IMR-90 (cell line): ENCODE results near the gene HPCAL4. TPM values are rescaled to one million over a fixed set of nuclear protein-coding genes. Genes with fewer than 3 reads are reported as not detected.
A peak's percentile ranks its signal among the peaks of the same experiment; 100 is the strongest.

Experiments used
- ATAC-seq: fragments of 200-7000 bp; cut with Tn5 transposase; 2 replicates; pipeline ENCODE4 v1.9.1; 2020; ENCODE audit warnings: low read depth, mild to moderate bottlenecking, moderate library complexity
- BruUV-seq: library from RNA; stranded (reverse); fragments of 400-500 nt; replicated peaks from 2 replicates; lab custom pipeline; 2021; lab: Mats Ljungman, UMichigan
- CTCF ChIA-PET: fragments of 300-600 bp; formaldehyde crosslinking; extraction: SDS; loops from one replicate; lab custom pipeline; 2021; ENCODE audit warnings: antibody characterized with exemption; lab: Yijun Ruan, JAX
- POLR2A ChIA-PET: fragments of 300-600 bp; sonication (Branson Sonifier 250); formaldehyde crosslinking; loops from one replicate; lab custom pipeline; 2022; ENCODE audit warnings: antibody characterized with exemption; ENCODE audit not compliant: unreplicated experiment; lab: Charles Lee
- DNase-seq: peaks from one replicate; pipeline ENCODE4 v3.0.0; 2013
- H2AFZ ChIP-seq: replicated peaks from 2 replicates; pipeline ENCODE3; 2013; ENCODE audit warnings: low read length, mild to moderate bottlenecking; ENCODE audit not compliant: poor library complexity
- H2AK5ac ChIP-seq: 2 replicates; pipeline ENCODE4 v1.6.1; 2013; ENCODE audit warnings: low read depth, low read length, inconsistent platforms
- H2AK9ac ChIP-seq: replicated peaks from 2 replicates; pipeline ENCODE3; 2013; ENCODE audit warnings: mild to moderate bottlenecking, low read depth, low read length, moderate library complexity; ENCODE audit not compliant: poor library complexity
- H2BK120ac ChIP-seq: 2 replicates; pipeline ENCODE4 v1.6.1; 2013; ENCODE audit warnings: low read depth, low read length, inconsistent platforms
- H2BK15ac ChIP-seq: 3 replicates; pipeline ENCODE4 v1.6.1; 2013; ENCODE audit warnings: low read depth, low read length, inconsistent platforms
- H2BK20ac ChIP-seq: 2 replicates; pipeline ENCODE4 v1.6.1; 2013; ENCODE audit warnings: low read depth, mild to moderate bottlenecking, inconsistent platforms, low read length, moderate library complexity
- H2BK5ac ChIP-seq: 2 replicates; pipeline ENCODE4 v1.6.1; 2013; ENCODE audit warnings: mild to moderate bottlenecking, low read depth, low read length, inconsistent platforms; ENCODE audit not compliant: poor library complexity, severe bottlenecking
- H3K14ac ChIP-seq: replicated peaks from 2 replicates; pipeline ENCODE4 v1.6.1; 2013; ENCODE audit warnings: low read depth, low read length, inconsistent platforms
- H3K18ac ChIP-seq: 2 replicates; pipeline ENCODE4 v1.6.1; 2013; ENCODE audit warnings: low read depth, low read length, control low read depth
- H3K23ac ChIP-seq: 2 replicates; pipeline ENCODE4 v1.6.1; 2013; ENCODE audit warnings: low read depth, low read length, inconsistent platforms
- H3K27ac ChIP-seq: 2 replicates; pipeline ENCODE4 v1.5.1; 2013; ENCODE audit warnings: mild to moderate bottlenecking, control low read depth, low read length; ENCODE audit not compliant: insufficient read depth
- H3K27me3 ChIP-seq: 2 replicates; pipeline ENCODE4 v1.6.1; 2013; ENCODE audit warnings: low read length; ENCODE audit not compliant: control insufficient read depth, insufficient read depth
- H3K36me3 ChIP-seq: 2 replicates; pipeline ENCODE4 v1.6.1; 2013; ENCODE audit warnings: low read length, mixed read lengths; ENCODE audit not compliant: control insufficient read depth, insufficient read depth
- H3K4ac ChIP-seq: 2 replicates; pipeline ENCODE4 v1.6.1; 2013; ENCODE audit warnings: low read depth, low read length, inconsistent platforms
- H3K4me1 ChIP-seq: 2 replicates; pipeline ENCODE4 v1.6.1; 2013; ENCODE audit warnings: low read length, mixed read lengths; ENCODE audit not compliant: control insufficient read depth, insufficient read depth
- H3K4me2 ChIP-seq: 2 replicates; pipeline ENCODE4 v1.6.1; 2013; ENCODE audit warnings: low read depth, mild to moderate bottlenecking, control low read depth, low read length, moderate library complexity
- H3K4me3 ChIP-seq: 2 replicates; pipeline ENCODE4 v1.5.1; 2013; ENCODE audit warnings: low read depth, mild to moderate bottlenecking, control low read depth, low read length, moderate library complexity; ENCODE audit not compliant: insufficient read depth
- H3K56ac ChIP-seq: 2 replicates; pipeline ENCODE4 v1.6.1; 2013; ENCODE audit warnings: low read length, inconsistent platforms; ENCODE audit not compliant: insufficient read depth; ENCODE audit errors: extremely low read depth
- H3K79me1 ChIP-seq, 2 experiments: 2 replicates each; pipeline ENCODE4 v1.6.1; 2013; ENCODE audit warnings: low read length in 2 of 2, inconsistent platforms in 1 of 2, low read depth in 1 of 2
- H3K9ac ChIP-seq: 2 replicates; pipeline ENCODE4 v1.6.1; 2013; ENCODE audit warnings: low read depth, low read length, control low read depth
- H3K9me1 ChIP-seq: 2 replicates; pipeline ENCODE4 v1.6.1; 2013; ENCODE audit warnings: low read length, inconsistent platforms; ENCODE audit not compliant: insufficient read depth
- H3K9me3 ChIP-seq: 2 replicates; pipeline ENCODE4 v1.6.1; 2013; ENCODE audit warnings: low read length; ENCODE audit not compliant: control insufficient read depth, insufficient read depth
- H4K20me1 ChIP-seq: 2 replicates; pipeline ENCODE4 v1.6.1; 2013; ENCODE audit warnings: low read length, inconsistent platforms; ENCODE audit not compliant: insufficient read depth
- H4K5ac ChIP-seq: 2 replicates; pipeline ENCODE4 v1.6.1; 2013; ENCODE audit warnings: mild to moderate bottlenecking, low read depth, low read length, control low read depth
- H4K8ac ChIP-seq, 2 experiments: 2 replicates each; pipeline ENCODE4 v1.6.1; 2013; ENCODE audit warnings: low read depth in 2 of 2, low read length in 2 of 2, control low read depth in 1 of 2, inconsistent platforms in 1 of 2
- H4K91ac ChIP-seq: 2 replicates; pipeline ENCODE4 v1.6.1; 2013; ENCODE audit warnings: low read depth, low read length, inconsistent platforms; ENCODE audit not compliant: insufficient read depth
- CEBPB ChIP-seq: IDR thresholded peaks from 2 replicates; pipeline ENCODE4 v1.6.1; 2012; ENCODE audit warnings: low read depth, low read length, improper control_type of control experiment
- CTCF ChIP-seq: conservative IDR thresholded peaks from 2 replicates; pipeline ENCODE4 v1.5.1; 2012; ENCODE audit warnings: mild to moderate bottlenecking, low read depth, low read length, improper control_type of control experiment
- FOS ChIP-seq: fragments of 150-350 bp; IDR thresholded peaks from 2 replicates; pipeline ENCODE4 v1.6.1; 2016; ENCODE audit warnings: low read depth, low read length
- MAFK ChIP-seq: IDR thresholded peaks from 2 replicates; pipeline ENCODE4 v1.6.1; 2012; ENCODE audit warnings: low read depth, low read length, improper control_type of control experiment
- MAZ ChIP-seq: IDR thresholded peaks from 2 replicates; pipeline ENCODE4 v1.6.1; 2012; ENCODE audit warnings: low read depth, mild to moderate bottlenecking, low read length, improper control_type of control experiment, moderate library complexity, borderline replicate concordance
- MXI1 ChIP-seq: IDR thresholded peaks from 2 replicates; pipeline ENCODE4 v1.6.1; 2012; ENCODE audit warnings: low read depth, mild to moderate bottlenecking, low read length, moderate library complexity, borderline replicate concordance
- RFX5 ChIP-seq: IDR thresholded peaks from 2 replicates; pipeline ENCODE4 v1.8.0; 2012; ENCODE audit warnings: low read depth, mild to moderate bottlenecking, low read length, moderate library complexity
- WGBS, 2 experiments: methylation state at CpG; one replicate each; pipeline versions ENCODE4 v1.1.5 to v1.1.7; 2013; ENCODE audit warnings: missing lambda C conversion rate in 2 of 2; ENCODE audit not compliant: insufficient read length in 1 of 2; ENCODE audit errors: extremely low coverage in 2 of 2; 5-methylcytosine and 5-hydroxymethylcytosine counted together
- dilution Hi-C: fragments of 300-500 bp; cut with HindIII; formaldehyde crosslinking; loops from one replicate; pipeline ENCODE4 v1.14.3; 2018; ENCODE audit warnings: low sequenced_read_pairs; ENCODE audit not compliant: unreplicated experiment
- in situ Hi-C: fragments of 300-500 bp; cut with MboI; formaldehyde crosslinking; loops from 3 replicates; pipeline ENCODE4 v1.14.3; 2019; ENCODE audit warnings: low sequenced_read_pairs, inconsistent platforms, mixed read lengths
- intact Hi-C: fragments of 100-400 bp; cut with micrococcal nuclease; formaldehyde crosslinking; loops from 2 replicates; pipeline ENCODE4 v1.10.0; 2022
- polyA plus RNA-seq, 3 experiments: library from polyadenylated mRNA; depleted of rRNA; stranded (reverse); fragments of >200 nt; gene quantifications; 2 replicates each; pipeline ENCODE4 v1.2.3, GENCODE V29; 2012; ENCODE audit warnings: low replicate concordance in 1 of 3
- total RNA-seq: library from RNA; depleted of rRNA; stranded (reverse); fragments of >200 nt; gene quantifications from 2 replicates; pipeline ENCODE4 v1.2.3, GENCODE V29; 2012

HPCAL4 gene
- total and polyA plus RNA-seq, 2 of the 4 experiments (the other 2 are of a cell fraction): 0.02 TPM; not detected in 1

- Histone ChIP-seq H2AK5ac (no peak overlapping the region), H3K9me1 (no peaks in the 10 kb centered on the region), H3K18ac (no peak overlapping the region), H3K27ac (no peak overlapping the region), H4K91ac (no peak overlapping the region), H3K14ac (no peak overlapping the region), H3K4ac (no peak overlapping the region), H3K79me1 (no peaks in the 10 kb centered on the region), H2AFZ (no peak overlapping the region), H3K9me3 (no peaks in the 10 kb centered on the region), H3K4me2 (no peak overlapping the region), H2BK5ac (no peak overlapping the region), H2BK120ac (no peak overlapping the region), H3K4me1 (no peaks in the 10 kb centered on the region), H4K20me1 (no peaks in the 10 kb centered on the region), H2BK20ac (no peak overlapping the region), H3K23ac (no peak overlapping the region), H3K4me3 (no peak overlapping the region), H3K56ac (no peak overlapping the region), H3K27me3 (peaks cover 54% of the 10 kb centered on the region), H4K8ac (no peak overlapping the region), H2BK15ac (no peak overlapping the region), H4K5ac (no peak overlapping the region), H3K36me3 (no peaks in the 10 kb centered on the region), H2AK9ac (no peak overlapping the region), H3K9ac (no peak overlapping the region)
- in situ Hi-C loops (no loop called here), dilution Hi-C loops (no loop called here), intact Hi-C loops (no loop called here)
- no peak for DNase-seq
- CTCF ChIA-PET: interaction anchor here (0.7 kb wide), 1 partner anchor 70 kb away, joined by 3 read pairs; no protein-coding TSS in a partner anchor
- ATAC-seq: no peak
- TF ChIP-seq CEBPB (peak; percentile 45), RFX5 (no peak), CTCF (no peak), MXI1 (no peak), MAFK (no peak), MAZ (no peak), FOS (no peak)
- POLR2A ChIA-PET: no interaction called here
- no TSS peak for BruUV-seq
- 0% methylated on average over 2 of the region's 4 CpGs; no CpG with 5 or more reads in 1 of the 2 experiments for WGBS, 2 experiments
Observed at GRCh38 chr1:39729842-39730241, 38.6 kb upstream of the HPCAL4 start.
